Activated CD4-positive, alpha-beta T cell treated with anti-CD3 and anti-CD28 coated beads for 4 hours (primary cell): Measurements from ENCODE around the gene FTCD.
A peak's percentile ranks its signal among the peaks of the same experiment; 100 is the strongest.
"Not testable (repeated sequence)": the region's sequence is repeated elsewhere in the genome, so short reads cannot be mapped to it uniquely, and the experiment has no call there.

Experiments
- DNase-seq, 2 donors: peaks; one replicate each; pipeline ENCODE4 v3.0.0-alpha.2; 2020

The FTCD gene

GRCh38 chr21:46187814-46188213, 32.4 kb upstream of the FTCD start:
- DNase-seq, result no peak

GRCh38 chr21:46187261-46187660, 31.9 kb upstream of the FTCD start:
- DNase-seq, result no peak

- no peak for DNase-seq
These were observed 30.3 kb upstream of the FTCD start for GRCh38 chr21:46185716-46186115.

GRCh38 chr21:46184625-46185555, 29.5 kb upstream of the FTCD start:
- peak; percentile 40 to 56 for DNase-seq

- peak in 1 of 2 donors; percentile 20 for DNase-seq
These were observed 28.7 kb upstream of the FTCD start, which contains the start of gene SPATC1L for GRCh38 chr21:46183910-46184624. TSS of gene SPATC1L (minus strand) at chr21:46184459. CDS start at chr21:46182816, 1,643 bp downstream.

- DNase-seq, result not testable (repeated sequence)
These were observed 28.0 kb upstream of the FTCD start for GRCh38 chr21:46183337-46183909.

- no peak for DNase-seq
These were observed 27.4 kb upstream of the FTCD start for GRCh38 chr21:46182548-46183336.

- DNase-seq, result no peak
These were observed 26.7 kb upstream of the FTCD start for GRCh38 chr21:46181953-46182547.

- no peak for DNase-seq
These were observed 26.1 kb upstream of the FTCD start for GRCh38 chr21:46181436-46181835.

- DNase-seq, result no peak
These were observed 25.5 kb upstream of the FTCD start for GRCh38 chr21:46180778-46181391.

GRCh38 chr21:46180079-46180722, 24.8 kb upstream of the FTCD start:
- DNase-seq, result no peak

- no peak for DNase-seq
These were observed 24.3 kb upstream of the FTCD start for GRCh38 chr21:46179708-46180078.

- DNase-seq, result no peak
These were observed 23.6 kb upstream of the FTCD start for GRCh38 chr21:46178961-46179360.

- DNase-seq, result not testable (repeated sequence)
These were observed 21.2 kb upstream of the FTCD start for GRCh38 chr21:46176443-46177129.

- no peak for DNase-seq
These were observed 18.2 kb upstream of the FTCD start for GRCh38 chr21:46173573-46173972.

GRCh38 chr21:46172863-46173528, 17.6 kb upstream of the FTCD start:
- no peak for DNase-seq

- no peak for DNase-seq
These were observed 16.9 kb upstream of the FTCD start for GRCh38 chr21:46171996-46172862.

- no peak for DNase-seq
These were observed 16.2 kb upstream of the FTCD start for GRCh38 chr21:46171585-46171984.
